GM12801 (cell line): ENCODE measurements around the gene GRIN1.

Experiments used
- TF ChIP-seq, protein P1 (sequence below): IDR thresholded peaks from one replicate; pipeline ENCODE4 v1.5.1; 2011; ENCODE audit warnings: control low read depth; ENCODE audit not compliant: insufficient read length; ENCODE audit errors: extremely low read depth

Gene GRIN1

GRCh38 chr9:137138722-137139467 lies at the start of gene GRIN1:
GRIN1 (plus strand) TSS chr9:137139154; CDS start chr9:137139487, 333 bp downstream.
- TF ChIP-seq, protein P1, sequence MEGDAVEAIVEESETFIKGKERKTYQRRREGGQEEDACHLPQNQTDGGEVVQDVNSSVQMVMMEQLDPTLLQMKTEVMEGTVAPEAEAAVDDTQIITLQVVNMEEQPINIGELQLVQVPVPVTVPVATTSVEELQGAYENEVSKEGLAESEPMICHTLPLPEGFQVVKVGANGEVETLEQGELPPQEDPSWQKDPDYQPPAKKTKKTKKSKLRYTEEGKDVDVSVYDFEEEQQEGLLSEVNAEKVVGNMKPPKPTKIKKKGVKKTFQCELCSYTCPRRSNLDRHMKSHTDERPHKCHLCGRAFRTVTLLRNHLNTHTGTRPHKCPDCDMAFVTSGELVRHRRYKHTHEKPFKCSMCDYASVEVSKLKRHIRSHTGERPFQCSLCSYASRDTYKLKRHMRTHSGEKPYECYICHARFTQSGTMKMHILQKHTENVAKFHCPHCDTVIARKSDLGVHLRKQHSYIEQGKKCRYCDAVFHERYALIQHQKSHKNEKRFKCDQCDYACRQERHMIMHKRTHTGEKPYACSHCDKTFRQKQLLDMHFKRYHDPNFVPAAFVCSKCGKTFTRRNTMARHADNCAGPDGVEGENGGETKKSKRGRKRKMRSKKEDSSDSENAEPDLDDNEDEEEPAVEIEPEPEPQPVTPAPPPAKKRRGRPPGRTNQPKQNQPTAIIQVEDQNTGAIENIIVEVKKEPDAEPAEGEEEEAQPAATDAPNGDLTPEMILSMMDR: no peak

- TF ChIP-seq, protein P1: no peak
Measured at GRCh38 chr9:137089232-137089947, 49.6 kb upstream of the GRIN1 start.

DNA sequence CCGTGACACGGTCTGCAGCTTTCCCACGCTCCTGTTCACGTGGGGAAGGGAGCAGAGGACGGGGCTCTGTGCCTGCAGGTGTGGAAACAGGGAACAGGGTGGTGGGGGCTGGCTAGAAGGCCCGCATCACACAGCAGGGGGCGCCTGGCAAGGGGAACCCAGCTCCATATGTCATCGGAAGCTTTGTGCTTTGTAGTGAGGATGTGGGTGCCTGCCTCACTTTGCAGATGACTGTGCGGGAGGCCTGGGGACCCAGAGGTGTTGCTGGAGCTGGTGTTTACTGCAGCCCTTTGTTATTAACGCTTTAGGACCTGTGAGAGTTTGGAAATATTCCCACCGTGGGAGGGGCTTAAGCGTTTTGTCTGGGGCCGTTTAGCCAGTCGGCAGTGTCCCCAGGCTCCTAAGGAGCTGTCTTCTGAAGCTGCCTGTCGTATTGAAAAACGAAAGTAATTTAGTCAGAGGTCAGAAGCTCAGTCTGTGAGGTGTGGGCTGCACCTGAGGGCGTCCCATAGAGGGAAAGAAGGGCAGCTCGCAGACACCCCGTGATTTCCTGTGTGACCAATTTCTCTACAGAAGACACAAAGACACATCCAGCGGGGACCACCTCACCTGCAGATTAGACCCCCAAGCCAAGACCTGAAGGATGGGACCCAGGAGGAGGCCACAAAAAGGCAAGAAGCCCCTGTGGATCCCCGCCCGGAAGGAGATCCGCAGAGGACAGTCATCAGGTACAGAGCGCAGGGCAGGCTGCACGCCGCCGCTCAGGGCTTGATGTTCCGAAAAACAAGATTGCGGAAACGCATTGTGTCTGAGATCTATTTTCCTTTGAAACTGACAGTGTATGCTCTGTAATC lies 43.1 kb upstream of the GRIN1 start:
- TF ChIP-seq, protein P1: no peak

- TF ChIP-seq, protein P1: no peak
Measured at GRCh38 chr9:137096785-137097546, 42.0 kb upstream of the GRIN1 start.

GRCh38 chr9:137097761-137098462 lies 41.0 kb upstream of the GRIN1 start:
- TF ChIP-seq, protein P1: no peak

- TF ChIP-seq, protein P1: no peak
Measured at GRCh38 chr9:137099231-137099630, 39.7 kb upstream of the GRIN1 start.
